Parathyroid adenoma (tissue), 2 donors: ENCODE results near the gene RFX2.

Source experiments
- H2AFZ ChIP-seq: fragments of 300-600 bp; sonication (generic); one replicate; pipeline ENCODE4 v1.7.0; 2017; ENCODE audit warnings: antibody characterized with exemption, mild to moderate bottlenecking
- H3K27ac ChIP-seq: fragments of 300-600 bp; sonication (generic); one replicate; pipeline ENCODE4 v1.7.0; 2017
- H3K27me3 ChIP-seq: fragments of 300-600 bp; sonication (generic); one replicate; pipeline ENCODE4 v1.7.0; 2017; ENCODE audit warnings: low read length; ENCODE audit not compliant: control insufficient read depth, insufficient read depth
- H3K36me3 ChIP-seq: fragments of 300-600 bp; sonication (generic); one replicate; pipeline ENCODE4 v1.7.0; 2017; ENCODE audit warnings: low read length; ENCODE audit not compliant: control insufficient read depth, insufficient read depth
- H3K4me1 ChIP-seq: fragments of 300-600 bp; sonication (generic); one replicate; pipeline ENCODE4 v1.7.0; 2017; ENCODE audit warnings: control low read depth
- H3K4me2 ChIP-seq: fragments of 300-600 bp; sonication (generic); one replicate; pipeline ENCODE4 v1.7.0; 2017; ENCODE audit warnings: low read length
- H3K4me3 ChIP-seq: fragments of 300-600 bp; sonication (generic); one replicate; pipeline ENCODE4 v1.7.0; 2017; ENCODE audit warnings: low read depth, low read length
- H3K79me2 ChIP-seq: fragments of 300-600 bp; sonication (generic); one replicate; pipeline ENCODE4 v1.7.0; 2017; ENCODE audit warnings: control low read depth
- H3K9ac ChIP-seq: fragments of 300-600 bp; sonication (generic); one replicate; pipeline ENCODE4 v1.7.0; 2017; ENCODE audit warnings: mild to moderate bottlenecking
- H3K9me3 ChIP-seq: fragments of 300-600 bp; sonication (generic); one replicate; pipeline ENCODE4 v1.7.0; 2017; ENCODE audit warnings: low read length; ENCODE audit not compliant: control insufficient read depth
- TF ChIP-seq, protein P1 (sequence below): fragments of 300-600 bp; sonication (generic); IDR thresholded peaks from one replicate; pipeline ENCODE4 v1.7.0; 2017; ENCODE audit warnings: antibody characterized with exemption, mild to moderate bottlenecking
- donor health status: primary hyperparathyroidism.

RFX2 gene

DNA sequence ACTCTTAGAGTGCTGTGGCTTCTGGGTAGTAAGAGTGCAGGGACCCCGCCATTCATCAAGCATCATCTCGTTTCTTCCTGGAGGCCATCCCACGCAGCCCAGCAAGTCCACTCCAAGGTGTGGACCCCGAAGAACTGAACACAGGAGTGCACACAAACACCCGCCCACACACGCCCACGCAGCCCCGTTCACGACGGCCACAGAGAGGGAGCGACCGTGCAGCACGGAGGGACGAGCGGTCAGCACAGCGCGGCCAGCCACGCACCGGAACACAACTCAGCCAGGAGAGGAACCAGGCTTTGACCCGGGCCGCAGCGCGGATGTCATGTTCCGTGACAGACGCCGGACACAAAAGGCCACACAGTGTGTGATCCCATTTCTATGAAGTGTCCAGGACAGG lies 114.2 kb downstream of the RFX2 start:
- H3K27ac ChIP-seq: no peak overlapping the region

DNA sequence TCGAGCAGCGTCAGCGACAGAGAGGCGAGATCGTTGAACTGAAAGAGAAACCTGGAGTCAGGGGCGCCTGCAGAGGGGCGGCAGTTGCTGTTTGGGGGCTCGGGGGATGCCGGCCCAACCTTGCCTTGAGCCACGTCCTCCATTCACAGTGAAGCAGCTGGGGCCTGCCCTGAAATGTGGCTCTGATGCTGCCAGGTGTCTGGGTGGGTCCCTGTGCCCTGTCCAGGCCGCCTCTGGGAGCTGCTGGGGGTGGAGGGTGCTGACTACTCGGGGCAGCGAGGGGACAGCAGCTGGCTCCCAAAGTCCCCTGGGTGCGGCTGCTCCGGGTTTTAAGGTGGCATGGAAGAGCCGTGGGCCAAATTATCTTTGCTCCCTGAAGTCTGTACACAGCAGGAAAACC lies 114.7 kb downstream of the RFX2 start:
- Histone ChIP-seq H3K4me3 (no peak overlapping the region), H3K36me3 (no peaks in the 10 kb centered on the region), H2AFZ (no peak overlapping the region), H3K4me2 (no peak overlapping the region), H3K9me3 (no peaks in the 10 kb centered on the region), H3K27me3 (no peaks in the 10 kb centered on the region), H3K9ac (no peak overlapping the region), H3K79me2 (no peaks in the 10 kb centered on the region), H3K27ac (no peak overlapping the region), H3K4me1 (no peaks in the 10 kb centered on the region)
- TF ChIP-seq, protein P1, sequence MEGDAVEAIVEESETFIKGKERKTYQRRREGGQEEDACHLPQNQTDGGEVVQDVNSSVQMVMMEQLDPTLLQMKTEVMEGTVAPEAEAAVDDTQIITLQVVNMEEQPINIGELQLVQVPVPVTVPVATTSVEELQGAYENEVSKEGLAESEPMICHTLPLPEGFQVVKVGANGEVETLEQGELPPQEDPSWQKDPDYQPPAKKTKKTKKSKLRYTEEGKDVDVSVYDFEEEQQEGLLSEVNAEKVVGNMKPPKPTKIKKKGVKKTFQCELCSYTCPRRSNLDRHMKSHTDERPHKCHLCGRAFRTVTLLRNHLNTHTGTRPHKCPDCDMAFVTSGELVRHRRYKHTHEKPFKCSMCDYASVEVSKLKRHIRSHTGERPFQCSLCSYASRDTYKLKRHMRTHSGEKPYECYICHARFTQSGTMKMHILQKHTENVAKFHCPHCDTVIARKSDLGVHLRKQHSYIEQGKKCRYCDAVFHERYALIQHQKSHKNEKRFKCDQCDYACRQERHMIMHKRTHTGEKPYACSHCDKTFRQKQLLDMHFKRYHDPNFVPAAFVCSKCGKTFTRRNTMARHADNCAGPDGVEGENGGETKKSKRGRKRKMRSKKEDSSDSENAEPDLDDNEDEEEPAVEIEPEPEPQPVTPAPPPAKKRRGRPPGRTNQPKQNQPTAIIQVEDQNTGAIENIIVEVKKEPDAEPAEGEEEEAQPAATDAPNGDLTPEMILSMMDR: no peak

More for the DNA sequence above, 114.2 kb downstream of the RFX2 start:
- Histone ChIP-seq H3K4me2 (no peak overlapping the region), H3K4me3 (no peak overlapping the region), H3K36me3 (no peaks in the 10 kb centered on the region), H3K4me1 (no peaks in the 10 kb centered on the region), H3K27me3 (no peaks in the 10 kb centered on the region), H3K9ac (no peak overlapping the region), H3K9me3 (no peaks in the 10 kb centered on the region), H2AFZ (no peak overlapping the region), H3K79me2 (no peaks in the 10 kb centered on the region)
- TF ChIP-seq, protein P1: no peak

DNA sequence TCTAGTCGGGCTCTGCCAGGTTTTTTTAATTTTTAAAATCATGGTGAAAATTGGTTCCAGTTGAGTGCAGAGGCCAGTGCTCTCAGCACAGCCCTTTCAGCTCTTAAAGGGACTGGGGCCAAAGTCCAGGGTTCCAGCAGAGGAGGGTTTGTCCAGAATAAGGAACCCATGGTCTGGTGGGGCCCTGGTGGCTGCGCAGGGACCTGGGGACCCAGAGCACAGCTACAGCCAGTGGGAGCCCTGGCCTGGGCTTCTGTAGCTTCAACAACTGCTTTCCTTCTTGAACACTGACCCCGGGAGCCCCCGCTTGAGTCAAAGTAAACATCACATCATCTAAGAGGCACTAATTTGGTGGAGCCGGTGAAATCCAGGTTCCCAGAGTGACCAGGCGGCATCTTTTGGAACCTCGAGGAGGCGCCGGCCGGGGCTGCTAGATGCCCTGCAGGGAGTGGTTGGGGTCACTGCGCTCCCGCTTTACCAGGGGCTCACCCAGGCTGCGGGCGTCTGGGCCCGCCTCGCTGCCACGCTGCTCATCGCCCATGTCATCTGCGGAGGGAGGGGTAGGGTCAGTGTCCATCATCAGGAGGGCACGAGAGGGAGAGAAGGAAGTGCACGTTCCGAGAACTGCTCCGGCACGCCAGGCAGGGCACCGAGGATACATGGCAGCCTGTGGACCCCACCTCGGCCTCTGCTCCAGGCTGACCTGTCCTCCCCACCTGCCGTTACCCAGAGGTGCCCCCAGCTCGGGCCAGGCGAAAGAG lies 115.7 kb downstream of the RFX2 start:
- TF ChIP-seq, protein P1: no peak
- no peak overlapping the region for H3K27ac ChIP-seq
- no peak overlapping the region for H3K4me2 ChIP-seq
- H3K36me3 ChIP-seq: no peaks in the 10 kb centered on the region
- no peaks in the 10 kb centered on the region for H3K4me1 ChIP-seq
- no peak overlapping the region for H3K4me3 ChIP-seq
- H2AFZ ChIP-seq: no peak overlapping the region
- no peaks in the 10 kb centered on the region for H3K27me3 ChIP-seq
- H3K9ac ChIP-seq: no peak overlapping the region
- no peaks in the 10 kb centered on the region for H3K79me2 ChIP-seq
- H3K9me3 ChIP-seq: no peaks in the 10 kb centered on the region

DNA sequence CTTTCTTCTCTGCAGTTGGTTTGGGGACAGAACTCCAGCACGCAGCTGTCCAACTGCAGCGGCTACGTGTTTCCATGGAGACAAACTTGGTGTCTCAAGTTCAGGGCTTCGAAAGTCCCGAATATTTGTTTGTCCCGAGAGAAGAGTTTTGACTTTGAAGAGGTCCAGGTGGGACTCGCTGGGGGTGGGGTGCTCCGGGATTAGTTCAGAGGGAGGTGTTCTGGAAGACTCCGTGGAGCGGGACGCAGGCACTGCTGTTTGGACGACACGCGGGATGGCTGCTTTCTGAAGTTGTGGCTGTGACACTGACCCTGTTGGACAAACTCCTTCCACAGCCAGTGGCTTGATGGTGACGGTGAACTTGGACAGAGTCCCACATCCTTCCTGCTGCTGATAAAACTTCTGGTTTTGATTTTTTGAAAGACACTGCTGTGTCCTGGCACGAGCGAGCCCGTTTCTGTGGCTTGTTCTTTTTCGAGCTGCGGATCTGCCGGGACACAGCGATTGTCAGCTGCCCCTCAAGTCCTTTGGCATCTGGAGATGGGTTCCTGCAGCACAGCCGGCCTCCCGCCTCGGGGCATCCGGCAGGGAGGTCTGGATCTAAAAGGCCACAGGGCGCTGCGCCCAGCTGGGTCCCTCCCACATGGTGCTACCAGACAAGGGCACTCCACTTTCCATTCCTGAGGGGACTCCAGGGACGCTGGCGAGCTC lies 116.5 kb downstream of the RFX2 start:
- Histone ChIP-seq H3K9ac (no peak overlapping the region), H3K27ac (no peak overlapping the region), H3K79me2 (no peaks in the 10 kb centered on the region), H3K9me3 (no peaks in the 10 kb centered on the region), H3K4me3 (no peak overlapping the region), H2AFZ (no peak overlapping the region), H3K4me2 (no peak overlapping the region), H3K36me3 (no peaks in the 10 kb centered on the region), H3K27me3 (no peaks in the 10 kb centered on the region), H3K4me1 (no peaks in the 10 kb centered on the region)
- TF ChIP-seq, protein P1: no peak
